Measurements from ENCODE around the gene SNRPD3.

SNRPD3 gene

DNA sequence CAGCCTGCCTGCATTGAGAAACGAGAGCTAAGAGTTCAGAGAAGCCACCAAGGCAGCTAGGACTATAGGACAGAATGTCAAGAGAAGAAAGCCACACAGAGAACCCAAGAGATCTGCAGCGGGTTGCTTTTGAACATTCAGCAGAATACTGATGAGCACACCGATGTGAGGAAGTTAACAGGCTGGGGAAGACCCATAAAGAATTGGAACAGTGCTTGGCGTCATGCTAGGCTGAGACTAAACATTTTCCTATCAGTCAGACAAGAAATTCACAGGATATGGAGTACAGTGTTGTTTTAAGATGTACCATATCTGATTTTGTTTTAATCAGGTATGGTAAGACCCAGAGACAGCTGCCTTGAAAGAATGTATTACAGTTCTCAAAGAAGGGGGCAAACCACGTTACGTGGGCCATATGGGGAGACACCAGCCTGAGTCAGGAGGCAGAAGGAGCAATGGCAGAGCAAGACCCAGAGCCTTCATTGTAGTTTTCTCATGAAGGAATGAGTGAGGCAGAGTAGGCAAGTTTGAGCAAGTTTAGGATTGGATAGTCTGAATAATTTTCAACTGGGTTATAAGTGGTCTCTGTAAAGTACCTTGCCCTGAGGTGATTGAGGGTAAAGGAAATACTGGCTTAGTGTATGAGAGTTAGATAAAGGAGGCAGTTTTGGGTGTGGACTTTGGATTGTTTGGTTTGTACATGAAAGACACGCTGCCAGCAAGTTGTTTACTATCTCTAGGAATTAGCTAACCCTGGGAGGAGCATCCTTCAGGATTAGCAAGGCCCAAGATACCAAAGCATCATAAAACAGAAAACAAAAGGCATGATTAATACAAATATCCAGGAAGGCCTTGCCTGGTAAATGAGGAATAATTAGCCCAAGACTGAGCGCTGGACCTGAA lies 22.8 kb downstream of the SNRPD3 start:
- H3K27ac ChIP-seq = peak overlapping the region; percentile 51

DNA sequence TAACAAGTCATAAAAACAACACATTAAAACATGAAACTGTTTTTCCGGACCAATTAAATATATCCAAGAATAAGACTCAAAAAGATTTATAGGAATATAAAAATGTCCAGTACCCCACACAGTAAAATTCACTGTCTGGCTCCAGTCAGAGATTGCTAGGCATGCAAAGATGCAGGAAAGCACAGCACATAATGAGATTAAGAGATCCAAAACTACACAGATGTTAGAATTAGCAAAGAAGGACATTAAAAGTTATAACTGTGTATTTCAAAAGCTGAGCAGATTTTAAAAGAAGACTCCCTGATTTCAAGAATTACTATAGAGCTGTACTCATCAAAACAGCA lies 23.4 kb downstream of the SNRPD3 start:
- TF ChIP-seq, protein P1, sequence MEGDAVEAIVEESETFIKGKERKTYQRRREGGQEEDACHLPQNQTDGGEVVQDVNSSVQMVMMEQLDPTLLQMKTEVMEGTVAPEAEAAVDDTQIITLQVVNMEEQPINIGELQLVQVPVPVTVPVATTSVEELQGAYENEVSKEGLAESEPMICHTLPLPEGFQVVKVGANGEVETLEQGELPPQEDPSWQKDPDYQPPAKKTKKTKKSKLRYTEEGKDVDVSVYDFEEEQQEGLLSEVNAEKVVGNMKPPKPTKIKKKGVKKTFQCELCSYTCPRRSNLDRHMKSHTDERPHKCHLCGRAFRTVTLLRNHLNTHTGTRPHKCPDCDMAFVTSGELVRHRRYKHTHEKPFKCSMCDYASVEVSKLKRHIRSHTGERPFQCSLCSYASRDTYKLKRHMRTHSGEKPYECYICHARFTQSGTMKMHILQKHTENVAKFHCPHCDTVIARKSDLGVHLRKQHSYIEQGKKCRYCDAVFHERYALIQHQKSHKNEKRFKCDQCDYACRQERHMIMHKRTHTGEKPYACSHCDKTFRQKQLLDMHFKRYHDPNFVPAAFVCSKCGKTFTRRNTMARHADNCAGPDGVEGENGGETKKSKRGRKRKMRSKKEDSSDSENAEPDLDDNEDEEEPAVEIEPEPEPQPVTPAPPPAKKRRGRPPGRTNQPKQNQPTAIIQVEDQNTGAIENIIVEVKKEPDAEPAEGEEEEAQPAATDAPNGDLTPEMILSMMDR (conservative IDR thresholded peaks at IDR 0.05) = no peak
- no peak for TF ChIP-seq ZFX (IDR thresholded peaks at IDR 0.05)
- no peak overlapping the region for H3K27ac ChIP-seq

More for the DNA sequence above, 22.8 kb downstream of the SNRPD3 start:
- no peak for TF ChIP-seq ZFX (IDR thresholded peaks at IDR 0.05)
- TF ChIP-seq, protein P1 (conservative IDR thresholded peaks at IDR 0.05) = no peak

DNA sequence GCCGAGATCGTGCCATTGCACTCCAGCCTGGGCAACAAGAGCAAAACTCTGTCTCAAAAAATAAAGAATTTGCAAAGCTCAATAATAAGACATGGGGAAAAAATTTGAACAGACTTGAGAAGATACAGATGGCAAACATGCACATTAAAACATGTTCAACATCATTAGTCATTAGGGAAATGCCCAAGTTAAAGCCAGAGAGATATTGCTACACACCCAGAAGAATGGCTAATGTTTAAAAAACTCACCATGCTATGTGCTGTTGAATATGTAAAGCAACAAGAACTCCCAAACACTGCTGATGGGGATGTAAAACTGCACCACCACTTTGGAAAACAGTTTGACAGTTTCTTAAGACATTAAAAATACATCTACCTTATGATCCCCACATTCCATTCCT lies 24.5 kb downstream of the SNRPD3 start:
- no peak for TF ChIP-seq ZFX (IDR thresholded peaks at IDR 0.05)
- TF ChIP-seq, protein P1 (conservative IDR thresholded peaks at IDR 0.05) = no peak
- H3K27ac ChIP-seq = no peak overlapping the region

DNA sequence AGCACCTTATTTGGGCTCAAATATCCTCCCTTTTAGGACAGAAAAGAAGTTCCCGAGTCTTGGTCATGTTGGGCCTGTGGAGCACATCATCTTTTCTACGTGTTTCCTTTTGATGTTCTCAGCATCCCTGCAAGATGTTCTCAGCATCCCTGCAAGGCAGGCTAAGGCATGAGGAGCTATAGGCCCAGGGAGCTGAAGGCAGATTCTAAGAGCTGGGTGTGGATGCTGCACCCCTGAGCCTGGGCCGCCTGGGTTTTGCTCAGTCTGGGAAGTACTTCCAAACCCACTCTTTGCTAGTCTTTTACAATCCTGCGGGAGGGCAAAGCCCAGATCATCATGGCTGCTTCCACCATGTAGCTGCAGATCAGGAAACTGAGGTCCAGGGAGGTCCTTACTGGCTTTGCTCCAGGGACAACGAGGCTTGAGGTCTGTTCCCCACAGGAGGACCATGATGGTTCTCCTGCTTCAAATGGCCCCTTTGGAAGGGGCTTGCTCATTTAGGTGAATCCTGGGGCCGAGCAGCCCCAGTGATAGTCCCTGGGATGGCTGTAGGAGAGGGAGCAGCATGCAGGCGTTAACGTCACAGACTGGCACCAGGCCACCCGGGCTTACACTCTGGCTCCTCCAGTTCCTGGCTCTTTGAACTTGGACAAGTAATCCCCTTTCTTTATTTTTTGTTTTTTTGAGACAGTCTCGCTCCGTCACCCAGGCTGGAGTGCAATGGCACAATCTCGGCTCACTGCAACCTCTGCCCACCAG lies 26.4 kb downstream of the SNRPD3 start:
- H3K27ac ChIP-seq = no peak overlapping the region
- TF ChIP-seq, protein P1 (conservative IDR thresholded peaks at IDR 0.05) = no peak
- TF ChIP-seq ZFX (IDR thresholded peaks at IDR 0.05) = no peak

DNA sequence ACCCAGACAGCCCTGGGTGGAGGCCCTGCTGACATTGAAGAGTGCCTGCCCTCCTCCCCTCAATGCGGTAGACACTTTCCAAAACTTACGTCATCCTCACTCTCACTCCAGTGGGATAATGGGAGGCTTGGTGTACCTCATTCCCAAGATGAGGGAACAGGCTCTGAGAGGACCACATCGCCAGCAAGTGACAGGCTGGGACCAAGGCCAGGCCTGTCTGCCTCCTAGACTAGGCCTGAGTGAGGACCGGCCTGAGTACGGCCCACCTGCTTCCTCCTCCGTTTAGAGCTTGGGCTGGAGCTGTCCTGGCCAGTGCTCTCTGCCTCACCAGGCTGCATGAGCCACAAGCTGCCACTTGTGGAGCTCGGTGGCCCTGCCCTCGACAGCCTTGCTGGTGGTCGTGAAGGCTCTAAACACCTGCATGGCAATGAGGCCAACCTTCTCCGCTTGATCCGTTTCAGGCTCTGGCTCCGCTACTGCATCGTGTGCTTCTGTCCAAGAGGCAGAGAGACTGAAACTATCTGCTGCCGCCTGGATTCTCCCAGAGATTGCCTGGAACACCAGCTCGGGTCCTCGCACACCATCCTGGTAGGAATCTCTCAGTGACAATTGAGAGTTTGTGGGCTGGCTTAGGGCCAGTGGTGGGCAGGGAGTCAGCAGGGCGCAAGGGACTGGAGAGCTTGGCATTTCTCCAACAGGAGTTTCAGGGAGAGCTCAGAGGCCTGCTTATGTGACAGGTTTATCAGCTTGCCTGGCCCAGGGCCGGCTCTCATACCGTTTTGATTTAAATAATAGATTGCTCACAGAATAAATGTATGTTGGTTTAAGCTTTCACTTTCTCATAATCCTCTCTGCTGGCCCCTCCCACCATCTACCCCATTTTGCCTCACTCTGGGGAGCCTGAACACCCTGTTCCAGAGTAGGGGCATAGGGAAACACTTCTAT lies 27.7 kb downstream of the SNRPD3 start:
- peak overlapping the region; percentile 36 for H3K27ac ChIP-seq
- TF ChIP-seq, protein P1 (conservative IDR thresholded peaks at IDR 0.05) = no peak
- no peak for TF ChIP-seq ZFX (IDR thresholded peaks at IDR 0.05)

DNA sequence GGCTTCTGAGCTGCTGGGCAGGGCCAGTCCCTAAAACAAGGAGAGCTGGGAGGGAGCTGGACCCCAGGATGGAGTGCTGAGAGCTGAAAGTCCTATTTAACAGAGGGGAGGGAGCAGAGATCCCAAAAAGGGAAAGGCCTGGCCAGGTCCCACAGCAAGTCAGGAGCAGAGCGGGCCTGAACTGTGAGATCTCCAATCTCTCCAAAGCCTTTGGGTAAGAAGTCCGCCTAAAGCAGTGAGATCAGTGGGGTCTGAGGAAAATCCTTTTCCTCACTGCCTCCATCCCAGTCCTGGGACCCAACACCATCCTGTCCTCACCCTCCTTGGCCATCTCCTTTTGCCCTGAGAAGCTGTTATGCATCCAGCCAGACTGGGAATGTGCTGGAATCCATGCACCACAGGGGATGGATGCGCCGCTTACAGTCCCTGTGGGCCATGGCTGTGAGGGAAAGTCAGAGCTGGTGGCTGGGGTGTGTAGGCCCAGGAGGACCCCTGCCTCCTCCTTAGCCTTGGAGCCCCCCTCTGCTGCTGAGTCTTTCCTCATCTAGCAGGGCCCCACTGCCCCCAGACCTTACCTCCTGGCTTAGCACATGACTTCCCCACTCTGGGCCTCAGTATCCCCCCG lies 28.5 kb downstream of the SNRPD3 start:
- no peak for TF ChIP-seq ZFX (IDR thresholded peaks at IDR 0.05)
- TF ChIP-seq, protein P1 (conservative IDR thresholded peaks at IDR 0.05) = no peak
- H3K27ac ChIP-seq = peak overlapping the region; percentile 36
